Kidney tubule cell (primary cell): ENCODE results near the gene ABHD16B.
A peak's percentile ranks its signal among the peaks of the same experiment; 100 is the strongest.
"Not testable (repeated sequence)": the region's sequence is repeated elsewhere in the genome, so short reads cannot be mapped to it uniquely, and the experiment has no call there.

Experiments used
- DNase-seq: peaks from one replicate; pipeline ENCODE4 v3.0.0-alpha.2; 2018; ENCODE audit warnings: low spot score

The ABHD16B gene

DNA sequence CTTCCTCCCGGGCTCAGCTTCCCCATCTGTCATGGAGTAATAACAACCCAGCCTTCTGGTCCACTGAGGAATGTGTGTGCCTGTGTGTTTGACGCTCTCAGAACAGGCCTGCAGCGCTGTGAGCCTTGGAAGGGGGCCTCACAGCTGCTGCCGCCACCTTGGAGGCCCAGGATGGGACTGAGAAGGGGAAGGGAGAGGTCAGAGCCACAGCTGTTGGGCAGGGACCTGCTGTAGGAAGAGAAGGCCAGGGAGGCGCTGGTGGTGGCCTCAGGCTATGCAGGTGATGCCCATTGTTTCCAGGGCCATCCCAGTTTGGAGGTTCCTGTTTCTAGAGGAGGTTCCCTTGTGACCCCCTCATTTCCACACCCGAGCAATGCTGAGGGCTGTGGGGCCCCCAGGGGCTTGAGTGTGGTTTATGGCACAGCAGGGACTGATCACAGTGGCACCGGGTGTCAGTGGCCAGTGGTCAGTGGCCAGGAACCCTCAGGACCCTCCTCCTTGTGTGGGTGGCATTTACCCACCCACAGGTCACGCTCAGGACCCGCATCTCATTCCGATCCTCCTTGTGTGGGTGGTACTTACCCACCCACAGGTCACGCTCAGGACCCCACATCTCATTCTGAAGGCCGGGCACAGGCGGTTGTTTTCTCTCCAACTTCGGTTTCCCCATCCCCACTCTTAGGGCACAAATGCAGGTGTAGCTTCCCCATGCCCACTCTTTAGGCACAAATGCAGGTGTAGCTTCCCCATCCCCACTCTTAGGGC, 17.8 kb downstream of the ABHD16B start:
- no peak for DNase-seq

DNA sequence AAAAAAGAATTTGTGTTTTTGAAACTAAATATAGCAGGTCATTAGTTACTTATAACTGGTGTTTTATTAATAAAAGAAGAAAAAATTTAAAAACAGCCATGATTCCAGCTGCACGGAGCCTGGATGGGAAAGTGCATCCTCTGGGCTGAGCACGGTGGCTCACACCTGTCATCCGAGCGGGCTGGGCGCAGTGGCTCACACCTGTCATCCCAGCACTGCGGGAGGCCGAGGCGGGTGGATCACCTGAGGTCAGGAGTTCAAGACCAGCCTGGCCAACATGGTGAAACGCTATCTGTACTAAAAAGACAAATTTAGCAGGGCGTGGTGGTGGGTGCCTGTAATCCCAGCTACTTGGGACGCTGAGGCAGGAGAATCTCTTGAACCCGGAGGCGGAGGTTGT, 19.6 kb downstream of the ABHD16B start:
- not testable (repeated sequence) for DNase-seq

DNA sequence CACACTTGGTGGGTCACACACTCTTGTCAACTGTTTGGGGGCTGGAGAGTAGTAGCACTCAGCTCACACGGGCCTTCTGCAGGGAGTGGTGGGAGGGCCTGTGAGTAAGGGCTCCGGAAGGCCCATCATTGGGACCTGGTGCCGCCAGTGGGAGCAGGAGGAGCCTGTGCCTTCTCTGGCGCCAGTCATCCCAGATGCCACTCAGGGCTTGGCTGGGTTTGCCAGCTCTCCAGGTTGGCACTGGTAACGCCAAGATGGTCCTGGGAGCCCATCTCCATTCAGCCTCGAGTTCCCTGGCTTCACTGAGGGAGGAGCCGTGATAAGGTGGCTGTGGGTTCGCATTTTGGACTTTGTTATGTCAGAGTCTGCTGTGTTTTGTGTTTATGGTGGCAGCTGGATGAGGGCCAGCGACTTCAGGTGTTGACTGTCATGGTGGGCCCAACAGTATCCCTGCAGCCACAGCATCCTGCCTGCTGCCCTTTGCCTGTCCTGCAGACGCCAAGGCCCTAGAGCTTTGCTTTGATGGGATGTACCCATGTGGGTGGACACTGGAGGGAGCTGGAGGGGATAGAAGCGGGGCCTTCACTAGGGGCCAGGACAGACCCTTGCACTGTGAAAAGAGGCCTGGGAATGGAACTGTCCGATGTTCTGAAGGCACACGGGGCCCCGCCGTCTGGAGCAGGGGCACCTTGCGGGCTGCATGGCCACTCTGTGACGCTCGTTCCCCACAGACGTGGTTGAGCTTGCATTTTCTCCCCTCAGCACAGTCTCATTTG, 20.3 kb downstream of the ABHD16B start:
- DNase-seq, result no peak

DNA sequence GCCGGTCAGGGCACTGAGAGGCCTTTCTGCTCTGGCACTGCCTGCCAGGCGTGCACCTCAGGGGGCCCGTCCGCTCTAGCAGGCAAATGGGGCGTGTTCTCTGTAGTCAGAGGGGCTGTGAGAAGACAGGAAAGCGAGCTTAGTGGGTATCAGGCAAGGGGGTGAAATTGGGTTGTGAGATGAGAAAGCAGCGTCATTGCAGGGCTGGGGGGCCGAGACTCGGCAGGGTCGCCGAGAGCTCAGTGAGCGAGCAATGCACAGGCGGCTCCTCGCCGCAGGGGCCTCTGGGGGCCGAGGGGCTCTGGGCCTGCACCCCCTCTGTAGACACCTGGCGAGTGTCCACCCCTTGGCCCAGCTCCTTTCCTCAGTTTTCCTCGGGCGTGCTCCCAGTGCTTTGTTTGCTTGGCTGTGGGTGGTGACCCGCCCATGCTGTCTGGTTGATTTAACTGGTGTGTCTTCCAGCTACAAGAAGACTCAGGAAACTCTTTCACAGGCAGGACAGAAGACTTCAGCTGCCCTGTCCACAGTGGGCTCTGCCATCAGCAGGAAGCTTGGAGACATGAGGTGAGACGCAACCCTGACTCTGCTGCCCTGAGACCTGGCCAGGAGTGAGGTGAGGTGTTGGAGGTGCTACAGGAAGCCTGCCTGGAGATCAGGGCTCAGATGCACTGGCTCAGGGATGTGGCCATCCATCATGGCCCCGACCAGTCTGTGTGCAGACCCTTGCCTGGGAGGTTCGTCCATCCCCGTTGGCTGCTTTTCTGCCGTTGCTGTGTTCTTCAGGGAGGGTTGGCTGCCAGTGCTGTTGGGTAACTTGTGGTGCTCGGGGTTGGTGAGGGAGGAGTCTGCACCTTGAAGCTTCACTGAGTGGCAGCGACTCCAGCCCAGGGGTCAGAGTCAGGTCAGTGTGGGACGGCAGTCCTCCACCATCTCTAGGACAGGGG, 21.2 kb downstream of the ABHD16B start:
- DNase-seq, result no peak

DNA sequence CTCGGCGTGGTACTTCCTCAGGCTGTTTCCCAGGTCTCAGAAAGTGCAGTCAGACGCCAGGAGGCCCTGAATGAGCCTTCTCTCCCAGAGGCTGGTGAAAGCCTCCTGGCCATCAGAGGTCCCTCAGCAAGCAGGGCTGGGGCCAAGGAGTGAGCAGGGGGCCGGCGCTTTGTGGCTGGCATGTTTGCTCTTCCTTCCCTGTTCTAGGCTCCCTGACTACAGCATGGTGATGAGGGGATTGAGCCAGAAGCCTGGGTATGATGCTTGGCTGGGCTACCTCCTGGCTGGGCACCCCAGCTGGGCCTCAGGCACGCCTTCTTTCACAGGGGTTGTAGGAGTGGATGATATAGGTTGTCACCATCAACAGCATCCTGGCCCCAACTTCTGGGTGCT, 21.9 kb downstream of the ABHD16B start:
- DNase-seq, result no peak

DNA sequence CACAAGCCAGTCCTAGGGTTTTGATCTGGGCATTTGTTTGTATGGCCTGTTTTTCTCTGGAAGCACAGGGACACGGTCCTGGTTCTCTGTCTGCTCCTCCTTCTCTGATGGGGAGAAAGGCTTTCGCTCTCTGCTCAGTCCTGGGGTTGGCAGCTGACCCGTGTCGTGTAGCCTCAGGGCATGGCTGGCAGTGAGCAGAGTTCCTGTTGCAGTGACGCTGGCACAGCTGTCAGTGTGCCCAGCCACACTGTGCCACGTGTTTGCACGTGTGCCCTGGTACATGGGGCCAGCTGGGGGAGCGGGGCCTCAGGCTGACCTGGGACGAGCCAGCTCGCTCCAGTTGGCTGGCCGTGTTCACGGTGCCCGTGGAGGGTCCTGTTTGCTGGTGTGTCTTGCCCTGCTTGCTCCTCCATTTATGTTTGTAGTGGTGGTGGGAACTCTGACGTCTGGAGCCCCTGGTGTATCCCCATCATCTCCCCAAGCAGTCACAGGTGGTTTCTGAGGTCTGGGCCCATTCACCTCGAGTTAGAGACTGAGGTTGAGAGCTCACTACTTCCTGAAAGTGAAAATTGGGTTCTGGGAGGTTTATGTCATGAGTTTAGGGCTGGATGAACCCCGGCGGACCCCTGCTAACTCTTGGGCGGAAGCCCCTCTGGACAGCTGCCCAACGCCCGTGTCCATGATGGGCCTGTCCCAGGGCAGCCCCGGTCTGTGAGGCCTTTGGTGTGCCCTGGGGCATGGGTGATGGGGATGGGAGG, 23.4 kb downstream of the ABHD16B start:
- DNase-seq, result no peak

DNA sequence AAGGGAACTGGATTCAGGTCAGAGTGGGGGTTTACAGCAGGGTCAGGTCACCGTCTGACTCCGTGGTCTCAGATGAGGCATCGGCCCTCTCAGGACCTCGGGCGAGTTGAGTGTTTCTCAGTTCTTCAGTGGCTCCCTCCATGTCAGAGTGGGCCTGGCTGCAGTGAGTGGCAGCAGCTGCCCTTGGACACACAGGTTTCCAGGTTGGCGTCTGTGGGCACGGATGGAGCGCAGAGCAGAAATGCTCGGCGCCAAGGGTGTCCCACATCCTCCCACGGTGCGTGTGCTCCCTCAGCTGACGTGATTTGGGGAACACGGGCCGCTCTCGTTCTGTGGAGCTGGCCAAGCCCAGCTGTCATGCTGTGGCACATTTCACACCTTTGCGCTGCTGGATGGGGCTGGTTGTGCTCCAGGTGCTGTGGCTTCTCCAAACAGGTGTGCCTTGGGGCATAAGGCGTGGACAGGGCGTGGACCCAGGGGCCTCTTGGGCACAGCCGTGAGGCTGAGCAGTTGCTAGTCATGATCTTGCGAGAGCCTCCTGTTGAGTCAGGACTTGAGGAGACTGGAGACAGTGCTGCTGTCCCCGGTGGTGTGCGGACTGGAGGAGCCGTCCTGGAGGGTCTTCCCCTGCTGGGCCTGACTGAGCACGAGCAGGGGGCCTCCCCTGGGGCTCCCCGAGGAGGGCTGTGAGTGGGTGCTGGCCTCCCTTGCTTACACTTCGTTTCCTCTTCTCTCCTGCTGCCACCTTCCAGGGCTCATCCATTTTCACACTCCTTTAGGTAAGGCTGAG, 24.2 kb downstream of the ABHD16B start:
- no peak for DNase-seq

DNA sequence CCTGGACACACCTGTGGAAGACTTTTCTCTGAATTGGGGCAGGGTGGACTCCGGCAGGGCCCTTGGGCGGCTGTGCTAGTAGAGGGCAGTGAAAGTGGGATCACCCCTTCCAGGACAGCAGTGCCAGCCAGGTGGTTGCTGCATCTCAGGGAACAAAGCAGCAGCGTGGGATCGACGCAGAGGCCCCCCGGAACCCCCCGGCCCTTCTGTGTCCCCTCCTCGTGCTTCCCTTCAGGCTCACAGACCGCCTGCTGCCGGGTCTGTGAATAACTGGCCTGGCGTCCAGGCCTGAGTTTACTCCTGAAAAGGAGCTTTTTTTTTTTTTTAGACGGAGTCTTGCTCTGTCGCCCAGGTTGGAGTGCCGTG, 24.7 kb downstream of the ABHD16B start:
- no peak for DNase-seq

DNA sequence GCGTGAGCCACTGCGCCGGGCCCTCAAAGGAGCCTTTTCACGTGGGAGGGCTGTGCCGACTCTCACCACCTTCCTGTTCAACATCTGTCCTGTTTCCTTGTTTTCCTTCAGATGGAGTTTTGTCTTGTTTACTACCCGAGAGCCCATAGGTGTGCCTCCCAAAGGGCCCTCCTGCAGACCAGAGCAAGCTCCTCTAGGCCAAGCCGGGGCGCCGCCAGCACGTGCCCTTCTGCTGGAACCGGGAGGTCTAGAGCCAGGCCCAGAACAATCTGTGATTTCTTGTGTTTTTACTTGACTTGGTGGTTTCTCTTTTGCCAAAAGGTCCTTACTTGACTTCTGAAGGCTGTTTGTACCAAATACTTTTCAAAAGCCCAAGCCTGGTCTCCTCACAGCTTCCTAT, 25.6 kb downstream of the ABHD16B start:
- DNase-seq, result no peak

DNA sequence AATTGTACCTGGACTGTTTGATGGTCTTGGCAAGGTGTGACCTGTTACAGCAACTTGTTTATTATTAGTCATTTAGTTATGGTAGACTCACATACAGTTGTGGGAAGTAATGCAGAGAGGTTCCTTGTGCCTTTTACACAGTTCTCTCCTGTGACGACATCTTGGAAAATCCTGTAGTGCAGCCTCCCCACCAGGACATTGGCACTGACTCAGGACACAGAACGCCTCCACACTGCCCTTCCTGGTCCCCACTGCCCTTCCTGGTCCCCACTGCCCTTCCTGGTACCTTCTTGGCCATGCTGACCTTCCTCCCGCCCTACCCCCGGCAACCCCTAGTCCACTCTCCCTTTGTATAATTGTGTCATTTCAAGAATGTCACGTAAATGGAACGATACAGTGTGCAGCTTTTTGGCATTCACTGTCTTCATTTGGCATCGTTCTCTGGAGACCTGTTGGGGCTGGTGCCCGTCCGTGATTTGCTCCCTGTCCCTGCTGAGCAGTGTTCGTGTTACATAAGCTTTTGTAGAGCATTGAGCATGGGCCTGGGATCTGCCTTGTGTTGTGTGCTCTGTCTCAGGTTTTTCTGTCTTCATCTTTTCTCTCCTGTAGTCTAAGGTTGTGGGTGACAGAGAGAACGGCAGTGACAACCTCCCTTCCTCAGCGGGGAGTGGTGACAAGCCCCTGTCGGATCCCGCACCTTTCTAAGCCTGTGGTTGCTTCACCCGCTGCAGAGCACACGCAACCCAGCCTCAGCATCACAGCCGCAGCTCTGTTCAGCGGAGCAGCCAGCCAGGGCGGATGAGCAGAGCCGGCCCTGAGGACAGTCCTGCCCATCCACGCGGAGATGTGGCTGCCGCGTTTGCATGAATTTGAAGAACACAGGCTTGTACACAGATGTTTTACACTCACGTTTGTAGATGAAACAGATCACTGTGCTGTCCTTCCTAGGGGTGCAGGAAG, 28.2 kb downstream of the ABHD16B start:
- DNase-seq, result no peak

DNA sequence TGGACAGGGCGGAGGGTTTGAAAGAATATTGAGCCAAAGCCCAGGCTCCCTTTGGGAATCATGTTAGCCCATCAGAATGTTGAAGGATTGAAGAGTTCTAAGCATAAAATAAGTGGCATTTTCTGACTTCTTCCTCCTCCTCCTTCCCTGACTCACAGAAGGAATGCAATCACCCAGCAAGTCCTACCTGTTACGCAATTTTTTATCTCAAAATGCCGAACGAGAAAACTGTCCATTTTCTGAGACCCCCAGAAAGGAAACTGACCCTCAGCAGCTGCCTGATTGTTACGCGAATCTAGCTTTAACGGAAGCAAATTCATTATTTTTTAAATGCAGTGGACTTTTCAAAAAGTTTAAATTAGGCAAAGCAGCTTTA, 28.9 kb downstream of the ABHD16B start:
- DNase-seq, result no peak

DNA sequence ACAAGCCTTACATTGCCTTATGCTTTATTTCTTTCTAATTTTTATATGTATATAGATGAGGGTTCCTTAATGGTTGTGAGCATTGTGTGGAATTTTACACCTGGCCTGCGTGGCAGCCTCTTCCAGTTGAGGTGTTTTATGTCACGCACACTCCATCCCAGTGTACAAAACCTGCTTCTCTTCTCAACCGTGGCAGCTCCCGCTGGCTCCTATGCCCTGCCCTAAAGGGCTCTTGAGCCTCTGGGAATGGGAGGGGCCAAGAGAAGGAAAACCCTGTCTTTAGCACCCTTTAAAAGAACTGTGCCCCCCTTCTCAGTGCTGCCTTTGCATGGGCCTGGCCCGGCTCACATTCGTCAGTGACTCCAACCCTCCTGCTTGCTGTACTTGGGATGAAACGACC, 29.3 kb downstream of the ABHD16B start:
- no peak for DNase-seq

DNA sequence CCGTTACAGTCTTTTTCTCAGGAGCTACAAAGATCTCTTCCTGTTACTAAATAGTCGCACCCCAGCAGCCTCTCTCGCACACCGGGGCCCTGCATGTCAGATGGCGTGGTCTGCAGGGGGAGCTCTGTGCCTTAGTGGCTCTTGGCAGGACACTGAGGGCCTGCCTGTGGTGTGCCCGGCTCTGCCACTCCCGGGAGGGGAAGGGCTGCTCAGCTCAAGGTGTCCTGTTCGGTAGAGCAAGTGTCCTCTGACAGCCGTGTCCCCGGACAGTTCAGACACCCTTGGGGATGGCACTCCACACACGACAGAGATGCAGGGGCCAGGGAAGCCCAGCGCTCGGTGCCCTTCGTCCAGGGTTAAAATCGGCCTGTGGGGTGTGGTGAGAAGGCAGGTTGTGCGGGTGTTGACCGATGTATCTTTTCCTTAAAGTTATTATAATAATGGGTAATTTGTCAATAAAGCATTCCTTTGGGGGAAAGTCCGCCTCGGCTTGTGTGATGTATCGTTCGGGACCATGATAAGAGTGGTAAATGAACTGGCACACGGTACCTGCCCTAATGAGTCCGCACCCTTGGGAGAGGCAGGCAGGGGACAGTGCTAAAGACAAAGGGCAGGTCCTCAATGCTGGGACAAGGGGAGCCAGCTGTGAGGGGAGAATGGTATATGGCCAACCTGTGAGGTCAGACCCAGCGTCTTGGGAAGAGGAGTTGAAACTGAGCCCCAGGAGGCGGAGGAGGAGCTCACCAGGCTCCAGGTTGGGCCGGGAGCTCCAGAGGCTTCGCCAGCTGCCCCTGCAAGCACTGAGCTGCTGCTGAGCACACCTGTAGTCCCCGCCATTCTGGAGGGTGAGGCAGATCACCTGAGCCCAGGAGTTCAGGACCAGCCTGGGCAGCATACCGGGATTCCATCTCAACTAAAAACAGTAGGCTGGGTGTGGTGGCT, 30.0 kb downstream of the ABHD16B start:
- DNase-seq, result no peak

DNA sequence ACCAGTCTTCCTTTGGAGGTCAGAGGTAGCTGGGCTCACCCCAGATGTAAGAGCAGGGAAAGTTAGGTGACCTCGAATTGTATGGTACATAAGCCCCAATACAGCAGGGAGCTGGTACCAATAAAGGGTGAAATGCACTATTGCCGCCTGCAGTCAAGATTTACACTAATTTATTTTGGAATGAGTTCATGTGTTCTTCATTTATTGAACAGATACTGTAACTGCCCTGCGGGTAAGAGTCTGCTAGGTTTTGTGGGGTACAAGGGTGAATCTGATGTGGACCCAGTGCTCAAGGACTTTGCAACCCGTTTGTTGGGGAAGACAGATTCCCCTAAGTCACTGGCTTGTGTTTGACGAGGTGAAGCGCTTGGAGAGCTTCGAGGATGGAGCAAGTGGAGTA, 31.1 kb downstream of the ABHD16B start:
- DNase-seq, result no peak

DNA sequence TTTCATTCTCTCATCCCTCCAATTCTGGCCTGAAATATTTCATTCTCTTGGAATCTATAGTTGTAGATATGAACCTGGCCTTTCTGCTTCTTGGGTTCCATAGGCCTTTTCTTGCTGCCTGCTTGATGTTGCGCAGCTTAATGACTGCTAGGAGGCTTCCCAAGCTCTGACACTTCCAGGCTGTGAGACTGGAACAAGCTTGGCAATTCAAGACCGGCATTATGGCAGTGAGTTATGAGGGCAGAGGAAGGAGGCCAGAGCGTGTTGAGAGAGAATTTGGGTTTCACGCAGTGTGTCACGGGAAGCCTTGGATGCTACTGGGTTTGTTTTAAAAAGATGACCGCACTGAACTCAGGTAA, 32.7 kb downstream of the ABHD16B start:
- DNase-seq, result peak; percentile 17

DNA sequence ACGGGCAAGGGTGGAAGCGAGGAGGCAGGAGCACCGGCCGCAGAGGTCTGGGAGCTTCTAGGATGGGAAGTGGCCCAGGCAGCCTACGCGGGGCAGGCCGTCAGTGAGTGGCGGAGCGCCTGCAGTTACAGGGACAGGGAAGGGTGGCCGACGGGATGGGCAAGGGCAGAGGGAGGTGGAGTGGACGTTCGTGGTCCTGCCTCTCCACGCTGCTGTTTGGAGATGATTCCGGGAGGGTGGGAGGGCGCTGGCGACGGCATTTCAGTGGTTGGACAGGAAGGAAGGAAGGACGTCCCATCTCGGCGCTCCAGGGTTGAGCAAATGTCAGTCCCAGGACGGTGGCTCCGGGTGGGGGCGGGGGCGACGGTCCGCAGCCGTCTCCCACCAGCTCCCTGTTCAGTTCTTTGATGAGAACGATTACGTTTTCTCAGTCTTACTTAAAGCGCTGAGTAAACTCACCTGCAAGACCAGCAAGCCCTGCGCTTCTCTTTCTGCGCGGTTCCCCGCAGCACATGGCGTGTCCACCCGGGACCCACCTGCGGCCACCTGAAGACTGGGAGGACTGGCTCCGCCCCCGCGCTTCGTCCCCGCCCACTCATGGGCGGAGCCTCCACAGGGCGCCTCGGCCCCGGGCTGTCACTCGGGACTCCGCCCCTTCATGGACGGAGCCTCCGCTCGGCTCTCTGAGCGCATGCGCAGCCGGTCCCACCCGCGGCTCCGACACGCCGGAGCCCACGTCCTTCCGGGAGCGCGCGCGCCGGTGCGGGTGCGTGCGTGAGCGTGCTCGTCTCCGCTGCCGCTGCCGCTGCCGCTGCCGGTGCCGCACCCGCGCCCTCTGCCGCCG, 33.3 kb downstream of the ABHD16B start, which contains the start of gene DNAJC5:
Gene DNAJC5, plus strand, starts transcription at position 769 of the 844 bp plus-strand sequence. CDS start 33,220 bp downstream, outside the sequence.
- DNase-seq, result peak; percentile 96

DNA sequence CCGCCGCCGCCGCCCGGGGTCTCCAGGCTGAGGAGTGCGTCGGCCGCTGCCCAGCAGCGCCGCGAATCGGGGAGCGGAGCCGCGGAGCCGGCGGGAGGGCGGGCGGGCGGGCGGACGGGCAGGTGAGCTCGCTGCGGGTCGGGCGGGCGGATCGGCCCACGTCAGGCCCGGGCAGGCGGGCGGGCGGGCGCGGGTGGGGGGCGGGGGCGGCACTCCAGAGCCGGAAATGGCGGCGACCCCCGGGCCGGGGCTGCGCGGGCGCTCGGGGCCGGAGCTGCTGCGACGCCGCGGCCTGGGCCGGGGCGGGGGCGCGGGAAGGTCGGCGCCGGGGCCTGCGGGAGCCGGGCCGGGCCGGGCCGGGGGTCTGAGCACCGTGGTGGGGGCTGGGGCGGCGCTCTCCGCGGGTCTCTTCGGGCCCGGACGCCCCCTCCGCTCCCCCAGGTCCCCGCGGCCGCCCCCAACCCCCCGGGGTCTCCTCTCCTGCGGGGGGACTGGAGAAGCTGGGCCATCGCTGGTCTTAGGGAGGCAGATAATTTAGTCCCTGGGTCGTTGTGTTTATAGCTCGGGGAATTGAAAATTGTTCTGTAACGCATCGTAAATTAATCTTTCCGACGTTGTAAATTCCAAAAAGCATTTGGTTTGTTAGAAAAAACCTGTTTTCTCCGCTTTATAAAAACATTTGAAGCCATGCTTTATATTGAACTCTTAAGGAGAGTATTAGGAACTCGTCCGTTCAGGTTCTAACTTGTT, 34.1 kb downstream of the ABHD16B start:
- DNase-seq, result no peak
